ENCODE measurements around the gene RBM33.

DNA sequence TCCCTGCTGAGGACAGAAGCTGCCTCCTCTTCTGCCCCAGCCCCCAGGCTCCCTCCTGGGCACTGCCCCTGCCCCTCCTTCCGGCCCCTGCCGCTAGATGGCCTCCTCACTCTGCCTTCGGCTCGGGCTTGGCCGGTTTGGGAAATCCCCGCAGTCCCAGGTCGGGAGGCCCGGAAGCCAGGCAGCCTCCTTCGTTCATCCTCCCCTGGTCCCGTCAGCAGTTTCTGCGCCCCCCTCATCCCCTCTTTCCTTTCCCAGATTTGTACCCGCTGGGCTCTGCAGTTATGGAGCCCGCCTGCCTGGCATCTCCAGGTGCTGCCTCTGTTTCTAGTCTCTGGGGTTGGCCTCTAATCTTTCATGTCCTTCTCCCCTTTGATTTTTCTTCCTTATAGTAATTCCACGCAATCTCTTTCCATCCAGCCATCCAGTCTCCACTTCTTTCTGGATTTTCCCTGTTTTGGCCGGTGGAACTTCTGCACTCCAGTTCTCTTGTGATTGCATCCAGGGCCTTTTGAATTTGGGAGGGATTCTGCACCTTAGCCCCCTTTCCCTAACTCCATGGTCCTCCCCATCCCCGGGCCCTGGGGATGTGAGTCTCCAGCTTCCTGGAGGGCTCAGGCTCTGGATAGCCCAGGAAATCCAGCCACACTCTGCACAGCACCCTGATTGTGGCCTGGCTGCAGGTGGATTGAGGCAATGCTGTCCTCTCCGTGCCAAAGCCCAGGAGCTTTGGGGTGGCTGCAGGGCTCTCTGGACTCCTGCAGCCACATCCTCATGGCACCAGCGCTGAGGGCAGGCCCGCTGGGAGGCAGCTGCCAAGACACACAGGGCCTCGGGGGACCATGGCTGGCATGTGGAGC, 171.1 kb downstream of the RBM33 start:
- TF ChIP-seq CTCF (IDR thresholded peaks at IDR 0.05) (peak; percentile 37 to 50 (median 49)), EP300 (IDR thresholded peaks at IDR 0.05) (no peak)

Measured in esophagus muscularis mucosa (tissue), 3 donors.